IPS-NIHi7 (cell line): Measurements from ENCODE around the gene RTN4.
"Not testable (repeated sequence)": the region's sequence is repeated elsewhere in the genome, so short reads cannot be mapped to it uniquely, and the experiment has no call there.

Experiments
- DNase-seq: peaks from one replicate; pipeline ENCODE4 v3.0.0; 2012; ENCODE audit warnings: mixed read lengths; ENCODE audit errors: extremely low spot score

The RTN4 gene, protein sequence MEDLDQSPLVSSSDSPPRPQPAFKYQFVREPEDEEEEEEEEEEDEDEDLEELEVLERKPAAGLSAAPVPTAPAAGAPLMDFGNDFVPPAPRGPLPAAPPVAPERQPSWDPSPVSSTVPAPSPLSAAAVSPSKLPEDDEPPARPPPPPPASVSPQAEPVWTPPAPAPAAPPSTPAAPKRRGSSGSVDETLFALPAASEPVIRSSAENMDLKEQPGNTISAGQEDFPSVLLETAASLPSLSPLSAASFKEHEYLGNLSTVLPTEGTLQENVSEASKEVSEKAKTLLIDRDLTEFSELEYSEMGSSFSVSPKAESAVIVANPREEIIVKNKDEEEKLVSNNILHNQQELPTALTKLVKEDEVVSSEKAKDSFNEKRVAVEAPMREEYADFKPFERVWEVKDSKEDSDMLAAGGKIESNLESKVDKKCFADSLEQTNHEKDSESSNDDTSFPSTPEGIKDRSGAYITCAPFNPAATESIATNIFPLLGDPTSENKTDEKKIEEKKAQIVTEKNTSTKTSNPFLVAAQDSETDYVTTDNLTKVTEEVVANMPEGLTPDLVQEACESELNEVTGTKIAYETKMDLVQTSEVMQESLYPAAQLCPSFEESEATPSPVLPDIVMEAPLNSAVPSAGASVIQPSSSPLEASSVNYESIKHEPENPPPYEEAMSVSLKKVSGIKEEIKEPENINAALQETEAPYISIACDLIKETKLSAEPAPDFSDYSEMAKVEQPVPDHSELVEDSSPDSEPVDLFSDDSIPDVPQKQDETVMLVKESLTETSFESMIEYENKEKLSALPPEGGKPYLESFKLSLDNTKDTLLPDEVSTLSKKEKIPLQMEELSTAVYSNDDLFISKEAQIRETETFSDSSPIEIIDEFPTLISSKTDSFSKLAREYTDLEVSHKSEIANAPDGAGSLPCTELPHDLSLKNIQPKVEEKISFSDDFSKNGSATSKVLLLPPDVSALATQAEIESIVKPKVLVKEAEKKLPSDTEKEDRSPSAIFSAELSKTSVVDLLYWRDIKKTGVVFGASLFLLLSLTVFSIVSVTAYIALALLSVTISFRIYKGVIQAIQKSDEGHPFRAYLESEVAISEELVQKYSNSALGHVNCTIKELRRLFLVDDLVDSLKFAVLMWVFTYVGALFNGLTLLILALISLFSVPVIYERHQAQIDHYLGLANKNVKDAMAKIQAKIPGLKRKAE

DNA sequence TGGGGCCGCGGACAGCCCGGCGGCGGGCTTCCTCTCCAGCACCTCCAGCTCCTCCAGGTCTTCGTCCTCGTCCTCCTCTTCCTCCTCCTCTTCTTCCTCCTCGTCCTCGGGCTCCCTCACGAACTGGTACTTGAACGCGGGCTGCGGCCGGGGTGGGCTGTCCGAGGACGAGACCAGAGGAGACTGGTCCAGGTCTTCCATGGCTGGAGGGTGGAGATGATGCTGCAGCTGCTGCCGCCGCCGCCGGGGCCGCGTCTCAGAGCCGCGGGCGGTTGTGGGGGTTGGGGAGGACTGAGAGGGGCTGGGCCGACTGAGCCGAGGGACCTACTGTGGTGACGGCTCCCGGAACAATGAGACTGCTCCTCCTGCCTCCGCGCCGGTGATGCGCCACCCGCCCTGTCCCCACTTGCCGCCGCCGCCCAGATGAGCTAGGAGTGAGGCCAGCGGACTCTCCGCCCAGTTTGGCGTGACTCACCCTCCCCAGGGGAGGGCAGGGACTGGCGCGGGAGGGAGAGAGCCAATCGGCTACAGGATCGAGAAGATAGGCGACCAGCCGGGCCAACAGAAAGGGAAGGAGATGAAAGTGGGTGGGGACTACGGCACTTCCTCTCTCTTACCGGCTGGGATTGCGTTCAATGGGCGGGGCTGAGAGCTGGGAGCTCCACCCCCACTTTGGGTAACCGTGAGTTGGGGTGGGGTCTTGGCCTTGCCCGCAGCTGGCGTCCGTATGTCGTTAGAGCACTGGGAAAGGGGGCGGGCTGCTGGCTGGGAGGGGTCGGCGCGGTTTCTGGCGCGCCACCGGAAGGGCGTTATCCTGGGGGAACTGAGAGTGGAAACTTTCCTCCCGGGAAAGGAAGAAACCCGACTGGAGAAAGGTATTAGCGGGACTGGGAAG, at the start of gene RTN4:
TSS of gene RTN4 (minus strand) at position 352 of the 895 bp plus-strand sequence. CDS start at position 201, 151 bp downstream.
- DNase-seq = peak; percentile 93

DNA sequence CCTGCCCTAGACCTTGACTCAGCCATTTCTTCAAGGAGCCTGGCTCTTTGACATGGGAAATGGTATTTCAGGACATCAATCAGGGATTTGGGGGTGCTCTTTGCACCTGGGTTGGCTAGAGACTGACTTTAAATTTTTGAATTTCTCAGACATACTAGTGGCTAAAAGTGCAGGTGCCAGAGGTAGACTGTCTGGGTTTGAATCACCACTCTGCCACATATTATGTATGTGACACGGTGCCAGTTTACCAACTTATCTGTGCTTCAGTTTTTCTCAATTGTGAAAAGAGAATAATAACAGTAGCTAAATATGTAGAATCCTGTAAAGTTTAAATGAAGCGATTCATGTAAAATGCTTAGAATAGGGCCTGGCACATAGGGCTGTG, 49.2 kb upstream of the RTN4 start:
- no peak for DNase-seq

GRCh38 chr2:55097461-55098410, 47.5 kb upstream of the RTN4 start:
- no peak for DNase-seq

DNA sequence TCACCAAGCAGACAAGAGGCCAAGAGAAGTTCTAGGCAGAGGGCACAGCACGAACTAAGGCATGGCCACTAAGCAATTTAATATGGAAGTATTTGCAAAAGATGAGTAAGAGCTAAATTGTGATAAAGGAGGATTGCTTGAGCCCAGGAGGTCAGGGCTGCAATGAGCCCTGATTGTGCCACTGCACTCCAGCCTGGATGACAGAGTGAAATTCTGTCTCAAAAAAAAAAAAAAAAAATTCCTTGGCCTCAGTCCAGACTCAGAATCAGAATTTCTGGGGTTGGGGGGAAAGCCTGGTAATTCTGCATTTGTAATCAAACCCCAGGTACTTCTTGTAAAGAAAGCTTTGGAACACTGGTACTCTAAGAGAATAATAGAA, 46.8 kb upstream of the RTN4 start:
- DNase-seq = no peak

DNA sequence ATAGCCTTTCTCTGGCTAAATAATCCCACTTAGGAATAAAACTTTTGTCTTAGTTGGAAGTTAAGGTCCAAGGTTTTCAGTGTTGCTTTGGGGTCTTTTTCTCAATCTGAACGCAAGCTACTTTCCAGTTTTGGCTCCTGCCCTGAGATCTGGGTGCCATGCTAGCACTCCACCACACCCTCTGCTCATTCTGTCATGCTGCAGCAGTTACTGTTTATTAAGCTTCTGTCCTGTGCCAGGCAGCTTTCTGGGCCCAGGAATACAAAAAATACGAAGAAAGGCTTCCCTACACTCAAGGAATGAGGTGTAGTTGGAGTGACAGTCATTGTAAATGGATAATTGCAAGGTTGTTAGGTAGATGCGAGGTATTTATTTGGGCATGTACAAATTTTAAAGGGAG, 46.3 kb upstream of the RTN4 start:
- DNase-seq = no peak

- no peak for DNase-seq
These were observed 43.1 kb upstream of the RTN4 start for GRCh38 chr2:55093381-55093780.

- DNase-seq = no peak
These were observed 42.2 kb upstream of the RTN4 start for GRCh38 chr2:55092439-55092838.

DNA sequence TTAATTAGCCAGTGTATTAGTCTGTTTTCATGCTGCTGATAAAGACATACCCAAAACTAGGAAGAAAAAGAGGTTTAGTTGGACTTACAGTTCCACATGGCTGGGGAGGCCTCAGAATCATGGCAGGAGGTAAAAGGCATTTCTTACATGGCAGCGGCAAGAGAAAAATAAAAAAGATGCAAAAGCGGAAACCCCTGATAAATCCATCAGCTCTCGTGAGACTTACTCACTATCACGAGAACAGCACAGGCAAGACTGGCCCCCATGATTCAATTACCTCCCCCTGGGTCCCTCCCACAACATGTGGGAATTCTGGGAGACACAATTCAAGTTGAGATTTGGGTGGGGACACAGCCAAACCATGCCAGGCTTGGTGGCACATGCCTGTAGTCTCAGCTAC, 41.4 kb upstream of the RTN4 start:
- DNase-seq = not testable (repeated sequence)

DNA sequence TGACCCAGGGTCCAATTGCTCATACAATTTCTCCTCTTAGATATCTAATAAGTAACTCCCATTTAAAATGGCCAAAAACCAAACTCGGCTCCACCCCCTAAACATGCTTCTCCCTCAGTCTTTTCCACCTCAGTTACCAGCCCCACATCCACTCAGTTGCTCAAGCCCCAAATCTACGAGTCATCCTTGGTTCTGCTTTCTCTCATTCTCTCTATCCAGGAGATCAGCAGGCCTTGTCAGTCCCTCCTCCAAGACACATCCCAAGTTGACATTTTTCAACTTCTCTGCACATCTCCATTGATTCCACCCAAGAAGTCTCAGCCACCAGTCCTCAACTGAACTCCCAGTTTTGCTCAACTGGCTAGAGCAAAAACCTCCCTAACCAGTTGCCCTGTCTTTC, 40.5 kb upstream of the RTN4 start:
- DNase-seq = no peak

GRCh38 chr2:55089726-55090125, 39.5 kb upstream of the RTN4 start:
- DNase-seq = no peak

GRCh38 chr2:55088400-55088799, 38.1 kb upstream of the RTN4 start:
- DNase-seq = no peak

DNA sequence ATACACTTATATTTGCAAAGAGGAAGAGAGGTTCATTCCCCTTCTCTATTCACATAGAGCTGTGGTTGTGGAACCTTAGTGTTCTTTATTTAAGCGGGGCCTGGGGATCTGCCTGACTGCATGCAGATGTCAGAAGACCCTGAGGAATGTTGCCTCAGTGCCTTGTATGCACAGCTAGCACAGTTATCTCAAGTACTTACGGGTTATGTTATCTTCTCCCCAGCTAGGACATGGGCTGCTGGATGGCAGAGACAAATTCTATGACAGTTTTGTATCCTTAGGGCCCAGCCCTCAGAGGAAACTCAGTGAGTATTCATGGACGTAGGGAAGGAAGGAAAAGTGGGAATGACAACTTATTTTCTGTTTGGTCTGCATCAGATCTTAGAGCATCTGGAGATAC, 37.7 kb upstream of the RTN4 start:
- DNase-seq = peak; percentile 25

DNA sequence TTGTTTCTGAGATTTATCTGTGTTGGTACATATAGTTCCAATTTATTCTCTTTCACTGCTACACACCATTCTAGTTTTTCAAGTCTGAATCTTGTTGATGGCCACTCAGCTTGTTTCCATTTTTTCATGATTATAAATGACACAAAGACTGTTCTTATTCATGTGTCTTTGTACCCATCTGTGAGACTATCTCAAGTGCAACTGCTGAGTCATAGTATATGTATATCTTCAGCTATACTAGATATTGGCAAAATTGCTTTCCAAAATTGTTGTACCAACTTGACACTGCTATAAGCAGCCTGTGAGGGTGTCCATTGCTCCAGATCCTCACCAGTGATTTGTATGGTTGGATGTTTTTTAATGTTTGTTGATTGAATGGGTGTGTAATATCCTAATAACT, 37.2 kb upstream of the RTN4 start:
- DNase-seq = no peak

DNA sequence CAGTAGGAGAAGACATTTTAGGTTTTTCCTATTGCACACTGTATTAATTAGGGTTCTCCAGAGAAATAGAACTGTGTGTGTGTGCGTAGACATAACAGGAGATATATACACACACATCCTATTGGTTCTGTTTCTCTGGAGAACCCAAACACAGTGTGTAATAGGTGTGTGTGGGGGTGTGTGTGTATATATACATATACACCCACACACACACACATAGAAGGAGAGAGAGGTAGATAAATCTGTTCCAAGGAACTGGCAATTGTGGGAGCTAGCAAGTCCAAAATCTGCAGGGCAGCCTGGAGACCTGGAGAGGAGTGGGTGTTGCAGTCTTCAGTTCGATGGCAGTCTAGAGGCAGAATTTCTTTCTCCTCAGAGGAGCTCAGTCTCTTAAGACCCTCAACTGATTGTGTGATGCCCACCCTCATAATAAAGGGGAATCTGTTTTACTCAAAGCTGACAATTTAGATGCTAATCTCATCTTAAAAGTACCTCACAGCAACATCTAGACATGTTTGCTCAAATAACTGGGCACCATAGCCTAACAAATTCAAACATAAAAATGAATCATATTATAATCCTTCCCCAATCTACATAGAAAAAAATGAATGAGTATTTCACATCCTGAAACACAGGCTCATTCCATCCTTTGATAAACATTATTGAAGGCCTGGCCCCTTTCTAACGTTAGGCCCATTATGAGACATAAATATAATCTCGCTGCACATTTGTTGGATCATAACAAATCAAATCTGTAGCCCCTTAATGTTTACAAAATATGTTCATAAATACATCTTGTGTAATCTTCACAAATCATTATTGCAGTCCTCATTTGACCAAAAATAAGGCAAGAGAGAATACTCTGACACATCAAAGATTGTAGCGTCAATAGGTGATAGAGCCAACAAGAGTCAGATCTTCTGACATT, 35.1 kb upstream of the RTN4 start:
- no peak for DNase-seq

DNA sequence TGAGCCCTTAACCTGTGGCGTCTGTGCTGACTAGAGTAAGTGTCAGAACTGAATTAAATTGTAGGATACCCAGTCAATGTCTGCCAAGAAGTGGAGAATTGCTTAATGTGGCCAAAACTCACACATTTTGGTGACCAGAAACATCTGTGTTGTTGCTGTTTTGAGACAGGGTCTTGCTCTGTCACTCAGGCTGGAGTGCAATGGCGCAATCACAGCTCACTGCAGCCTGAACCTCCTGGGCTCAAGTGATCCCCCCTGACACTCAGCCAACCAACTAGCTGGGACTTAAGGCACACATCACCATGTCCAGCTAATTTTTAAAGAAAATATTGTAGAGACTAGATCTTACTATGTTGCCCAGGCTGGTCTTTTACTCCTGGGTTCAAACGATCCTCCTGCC, 34.4 kb upstream of the RTN4 start:
- no peak for DNase-seq

GRCh38 chr2:55080204-55080738, 30.0 kb upstream of the RTN4 start:
- DNase-seq = no peak

- DNase-seq = no peak
These were observed 28.7 kb upstream of the RTN4 start for GRCh38 chr2:55078956-55079355.

GRCh38 chr2:55076721-55077120, 26.5 kb upstream of the RTN4 start:
- DNase-seq = no peak

- not testable (repeated sequence) for DNase-seq
These were observed 25.8 kb upstream of the RTN4 start for GRCh38 chr2:55076019-55076418.
